ENCODE data around the gene DENND1A. TPM values are rescaled to one million over a fixed set of nuclear protein-coding genes. Genes with fewer than 3 reads are reported as not detected.
"Not testable (repeated sequence)": the region's sequence is repeated elsewhere in the genome, so short reads cannot be mapped to it uniquely, and the experiment has no call there.

Gene DENND1A
- total RNA-seq, 1 donor from 2014 or later: 25.2 TPM

DNA sequence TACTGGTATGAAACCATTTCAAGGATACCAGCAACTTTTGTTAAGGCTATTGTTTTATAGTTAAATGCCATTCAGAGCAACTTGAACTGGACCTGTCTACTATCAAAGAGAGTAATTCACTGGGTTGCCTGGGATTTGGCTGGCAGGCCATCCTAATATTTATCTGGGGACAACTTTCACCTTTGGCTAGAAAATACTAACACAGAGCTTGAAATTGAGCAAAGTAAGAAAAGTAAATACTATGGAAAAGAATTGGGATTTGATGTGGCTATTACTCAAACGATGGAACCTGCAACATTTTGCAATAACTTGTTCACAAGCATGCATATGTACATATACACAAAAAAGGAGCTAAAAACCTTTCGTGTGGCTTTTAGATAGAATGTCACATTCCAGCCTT, 191.3 kb downstream of the DENND1A start:
- DNase-seq (no peak), ATAC-seq (ENCODE audit: low read depth) (no peak)
- no peaks in the 10 kb centered on the region for H3K9me3 Mint-ChIP-seq
- no peak overlapping the region for H3K4me3 Mint-ChIP-seq
- H3K27me3 Mint-ChIP-seq: no peaks in the 10 kb centered on the region
- ChIA-PET POLR2A (no interaction called here), CTCF (no interaction called here)
- peaks cover 23% of the 10 kb centered on the region for H3K4me1 Mint-ChIP-seq
- intact Hi-C loops (cut with micrococcal nuclease): no loop called here
- no peak overlapping the region for H3K27ac Mint-ChIP-seq
- H3K36me3 Mint-ChIP-seq (ENCODE audit: low read depth): no peaks in the 10 kb centered on the region
- no peak for TF ChIP-seq CTCF (IDR thresholded peaks at IDR 0.05)

DNA sequence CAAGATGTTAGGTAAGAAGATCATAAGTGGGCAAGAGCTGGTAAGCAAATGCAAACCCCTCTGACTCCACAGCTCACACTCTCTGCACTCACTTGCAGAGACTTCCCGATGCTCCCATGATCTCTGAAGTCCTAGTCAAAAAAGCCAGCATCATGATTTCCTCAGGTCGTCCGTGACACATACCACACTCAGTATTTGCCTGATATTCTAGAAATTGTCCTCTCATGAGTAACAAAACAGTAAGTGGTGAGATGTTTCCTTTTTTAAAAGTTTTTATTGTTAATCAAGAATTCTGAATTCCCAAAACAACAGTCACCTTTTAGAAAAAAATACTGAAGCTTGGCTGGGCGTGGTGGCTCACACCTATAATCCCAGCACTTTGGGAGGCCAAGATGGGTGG, 194.6 kb downstream of the DENND1A start:
- no peak for DNase-seq
- H3K27me3 Mint-ChIP-seq: no peaks in the 10 kb centered on the region
- POLR2A ChIA-PET: no interaction called here
- H3K4me1 Mint-ChIP-seq: peaks cover 21% of the 10 kb centered on the region
- H3K9me3 Mint-ChIP-seq: peaks cover under 1% of the 10 kb centered on the region
- no peak for ATAC-seq (ENCODE audit: low read depth)
- no peak for TF ChIP-seq CTCF (IDR thresholded peaks at IDR 0.05)
- no peak overlapping the region for H3K4me3 Mint-ChIP-seq
- CTCF ChIA-PET: no interaction called here
- peaks cover 5% of the 10 kb centered on the region for H3K36me3 Mint-ChIP-seq (ENCODE audit: low read depth)
- H3K27ac Mint-ChIP-seq: no peak overlapping the region
- intact Hi-C loops (cut with micrococcal nuclease): no loop called here

DNA sequence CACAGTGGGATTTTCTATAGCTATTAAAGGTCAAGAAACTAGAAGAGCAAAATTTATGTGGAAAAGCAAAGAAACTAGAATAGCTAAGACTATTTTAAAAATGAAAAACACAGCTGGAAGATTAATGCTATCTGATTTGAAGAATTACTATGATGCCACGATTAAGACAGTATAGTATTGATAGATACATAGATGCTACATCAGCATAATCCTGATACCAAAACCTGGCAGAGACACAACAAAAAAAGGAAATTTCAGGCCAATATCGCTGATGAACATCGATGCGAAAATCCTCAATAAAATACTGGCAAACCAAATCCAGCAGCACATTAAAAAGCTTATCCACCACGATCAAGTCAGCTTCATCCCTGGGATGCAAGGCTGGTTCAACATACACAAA, 201.4 kb downstream of the DENND1A start:
- H3K36me3 Mint-ChIP-seq (ENCODE audit: low read depth): peaks cover 14% of the 10 kb centered on the region
- H3K27me3 Mint-ChIP-seq; CTCF ChIA-PET; H3K9me3 Mint-ChIP-seq; H3K4me3 Mint-ChIP-seq; DNase-seq; H3K27ac Mint-ChIP-seq; ATAC-seq (ENCODE audit: low read depth); H3K4me1 Mint-ChIP-seq; POLR2A ChIA-PET; intact Hi-C loops (cut with micrococcal nuclease): not testable (repeated sequence)

- H3K27me3 Mint-ChIP-seq: no peaks in the 10 kb centered on the region
- ATAC-seq (ENCODE audit: low read depth) (no peak), DNase-seq (no peak)
- ChIA-PET CTCF (no interaction called here), POLR2A (no interaction called here)
- TF ChIP-seq CTCF (IDR thresholded peaks at IDR 0.05): no peak
- intact Hi-C loops (cut with micrococcal nuclease): no loop called here
- no peak overlapping the region for H3K27ac Mint-ChIP-seq
- peaks cover 12% of the 10 kb centered on the region for H3K9me3 Mint-ChIP-seq
- H3K4me3 Mint-ChIP-seq: no peak overlapping the region
- peaks cover 3% of the 10 kb centered on the region for H3K4me1 Mint-ChIP-seq
- H3K36me3 Mint-ChIP-seq (ENCODE audit: low read depth): peaks cover 20% of the 10 kb centered on the region
Observed at GRCh38 chr9:123727332-123727731, 202.6 kb downstream of the DENND1A start.

- ChIA-PET CTCF (interaction anchor here (0.6 to 0.9 kb wide), 2 partner anchors 172 to 182 kb away, joined by 3 to 5 read pairs; no protein-coding TSS in a partner anchor), POLR2A (no interaction called here)
- no peak for DNase-seq
- Mint-ChIP-seq H3K4me1 (no peaks in the 10 kb centered on the region), H3K36me3 (ENCODE audit: low read depth) (peaks cover 29% of the 10 kb centered on the region), H3K27ac (no peak overlapping the region), H3K27me3 (no peaks in the 10 kb centered on the region), H3K9me3 (peaks cover 14% of the 10 kb centered on the region), H3K4me3 (no peak overlapping the region)
- intact Hi-C loops (cut with micrococcal nuclease): no loop called here
- no peak for ATAC-seq (ENCODE audit: low read depth)
- TF ChIP-seq CTCF (IDR thresholded peaks at IDR 0.05): no peak
Observed at GRCh38 chr9:123725389-123725788, 204.5 kb downstream of the DENND1A start.

GRCh38 chr9:123724211-123724796, 205.6 kb downstream of the DENND1A start:
- Mint-ChIP-seq H3K9me3 (peaks cover 7% of the 10 kb centered on the region), H3K27me3 (no peaks in the 10 kb centered on the region), H3K4me1 (no peaks in the 10 kb centered on the region), H3K36me3 (ENCODE audit: low read depth) (peaks cover 28% of the 10 kb centered on the region), H3K27ac (no peak overlapping the region), H3K4me3 (no peak overlapping the region)
- CTCF ChIA-PET: interaction anchor here (0.9 to 1.1 kb wide), 2 partner anchors 181 to 317 kb away, joined by 3 read pairs; no protein-coding TSS in a partner anchor
- intact Hi-C loops (cut with micrococcal nuclease): no loop called here
- no peak for DNase-seq
- no peak for TF ChIP-seq CTCF (IDR thresholded peaks at IDR 0.05)
- POLR2A ChIA-PET: no interaction called here
- no peak for ATAC-seq (ENCODE audit: low read depth)

Measured in activated B cell treated with CpG ODN at 0.5 μM for 24 hours (primary cell).